Thoracic aorta (tissue), 2 donors: ENCODE results near the gene INTS6L. TPM values are rescaled to one million over a fixed set of nuclear protein-coding genes. Genes with fewer than 3 reads are reported as not detected.
A peak's percentile ranks its signal among the peaks of the same experiment; 100 is the strongest.

ENCODE experiments used
- ATAC-seq: fragments of 150-250 bp; one replicate; pipeline ENCODE4 v1.8.0; 2017; ENCODE audit warnings: low read depth; ENCODE audit not compliant: insufficient number of reproducible peaks, low FRiP score
- DNase-seq: peaks from one replicate; pipeline ENCODE4 v3.0.0-alpha.2; 2020; ENCODE audit warnings: low spot score
- H3K27ac ChIP-seq, 2 donors: fragments of 200-600 bp; sonication (generic); 1 replicate in 1 of 2; 2 replicates in 1 of 2; pipeline ENCODE4 v1.5.1; 2016; ENCODE audit warnings: mild to moderate bottlenecking in 2 of 2, moderate library complexity in 2 of 2
- H3K27me3 ChIP-seq: fragments of 200-600 bp; sonication (generic); replicated peaks from 2 replicates; pipeline ENCODE4 v1.6.0; 2016; ENCODE audit warnings: mild to moderate bottlenecking; ENCODE audit not compliant: insufficient read depth
- H3K36me3 ChIP-seq: fragments of 200-600 bp; sonication (generic); one replicate; pipeline ENCODE4 v1.5.1; 2016
- H3K4me1 ChIP-seq, 2 donors: fragments of 200-600 bp; sonication (generic); 1 replicate in 1 of 2; 2 replicates in 1 of 2; pipeline versions ENCODE4 v1.5.1 to v1.6.0; 2016; ENCODE audit warnings: low read depth in 2 of 2, mild to moderate bottlenecking in 1 of 2; ENCODE audit not compliant: control insufficient read depth in 1 of 2
- H3K4me3 ChIP-seq: fragments of 200-600 bp; sonication (generic); 2 replicates; pipeline ENCODE4 v1.5.1; 2016; ENCODE audit warnings: mild to moderate bottlenecking
- H3K9me3 ChIP-seq: fragments of 200-600 bp; sonication (generic); 2 replicates; pipeline ENCODE4 v1.5.1; 2016
- CTCF ChIP-seq: fragments of 200-600 bp; sonication (generic); IDR thresholded peaks from one replicate; pipeline ENCODE4 v1.5.1; 2019; ENCODE audit warnings: antibody characterized with exemption
- total RNA-seq, 2 donors: library from RNA; depleted of rRNA; stranded (reverse); fragments of >200 nt; gene quantifications; one replicate each; pipeline versions ENCODE4 v1.1.0 to v1.2.3, GENCODE V29; 2016

The INTS6L gene
- total RNA-seq, 2 donors from 2014 or later, result 9.3 to 23.0 TPM

- H3K4me1 ChIP-seq, result no peaks in the 10 kb centered on the region
- H3K9me3 ChIP-seq, result no peaks in the 10 kb centered on the region
- ATAC-seq (no peak), DNase-seq (no peak)
- peak overlapping the region; percentile 12 to 43 for H3K27ac ChIP-seq
- H3K27me3 ChIP-seq, result no peaks in the 10 kb centered on the region
- H3K36me3 ChIP-seq, result no peaks in the 10 kb centered on the region
- no peak for TF ChIP-seq CTCF
- peak overlapping the region; percentile 11 for H3K4me3 ChIP-seq
Observed at GRCh38 chrX:135544338-135544948, 24.0 kb downstream of the INTS6L start.

GRCh38 chrX:135547767-135548166, 27.3 kb downstream of the INTS6L start:
- TF ChIP-seq CTCF, result no peak
- ATAC-seq, result no peak

GRCh38 chrX:135549519-135549918, 29.1 kb downstream of the INTS6L start:
- ATAC-seq, result no peak
- no peak for TF ChIP-seq CTCF
- DNase-seq, result no peak

More at GRCh38 chrX:135547767-135548166, 27.3 kb downstream of the INTS6L start:
- no peak overlapping the region for H3K27ac ChIP-seq
- no peaks in the 10 kb centered on the region for H3K9me3 ChIP-seq
- no peak for DNase-seq
- H3K27me3 ChIP-seq, result no peaks in the 10 kb centered on the region
- H3K4me1 ChIP-seq, result no peaks in the 10 kb centered on the region
- no peaks in the 10 kb centered on the region for H3K36me3 ChIP-seq
- no peak overlapping the region for H3K4me3 ChIP-seq

GRCh38 chrX:135556055-135556454, 35.6 kb downstream of the INTS6L start:
- Histone ChIP-seq H3K4me1 (no peaks in the 10 kb centered on the region), H3K27ac (no peak overlapping the region), H3K4me3 (no peak overlapping the region), H3K27me3 (no peaks in the 10 kb centered on the region), H3K36me3 (no peaks in the 10 kb centered on the region), H3K9me3 (no peaks in the 10 kb centered on the region)
- ATAC-seq (no peak), DNase-seq (no peak)
- no peak for TF ChIP-seq CTCF

More at GRCh38 chrX:135549519-135549918, 29.1 kb downstream of the INTS6L start:
- Histone ChIP-seq H3K9me3 (no peaks in the 10 kb centered on the region), H3K27ac (peak overlapping the region in 1 of 2 donors; percentile 17), H3K36me3 (no peaks in the 10 kb centered on the region), H3K27me3 (no peaks in the 10 kb centered on the region), H3K4me1 (no peaks in the 10 kb centered on the region), H3K4me3 (no peak overlapping the region)

- Histone ChIP-seq H3K4me1 (no peaks in the 10 kb centered on the region), H3K27ac (no peak overlapping the region), H3K9me3 (no peaks in the 10 kb centered on the region), H3K27me3 (no peaks in the 10 kb centered on the region), H3K4me3 (no peak overlapping the region), H3K36me3 (no peaks in the 10 kb centered on the region)
- ATAC-seq, result no peak
- DNase-seq, result no peak
- no peak for TF ChIP-seq CTCF
Observed at GRCh38 chrX:135557344-135557743, 36.9 kb downstream of the INTS6L start.
